OCI-LY1 (cell line): ENCODE measurements around the gene NRDE2.

Experiments
- H2AFZ ChIP-seq: fragments of 200-600 bp; sonication (generic), shearing (Covaris generic); 2 replicates; pipeline ENCODE4 v1.6.0; 2014; ENCODE audit warnings: antibody characterized with exemption, mild to moderate bottlenecking, low read length
- H3F3A ChIP-seq: fragments of 200-600 bp; sonication (generic), shearing (Covaris generic); 2 replicates; pipeline ENCODE4 v1.6.0; 2014; ENCODE audit warnings: mild to moderate bottlenecking, antibody characterized with exemption, low read length, moderate library complexity; ENCODE audit not compliant: insufficient read depth
- H3K27ac ChIP-seq: fragments of 200-600 bp; sonication (generic); 2 replicates; pipeline ENCODE4 v1.5.1; 2014; ENCODE audit warnings: low read length, mixed run types, mild to moderate bottlenecking, low read depth; ENCODE audit not compliant: poor library complexity, severe bottlenecking
- H3K27me3 ChIP-seq: fragments of 200-600 bp; sonication (generic); 2 replicates; pipeline ENCODE4 v1.6.0; 2014; ENCODE audit warnings: antibody characterized with exemption, mild to moderate bottlenecking, low read length, moderate library complexity; ENCODE audit not compliant: insufficient read depth
- H3K36me3 ChIP-seq: fragments of 200-600 bp; sonication (generic); 2 replicates; pipeline ENCODE4 v1.6.1; 2014; ENCODE audit warnings: mild to moderate bottlenecking, antibody characterized with exemption, low read length, moderate library complexity, mixed read lengths; ENCODE audit not compliant: insufficient read depth
- H3K4me1 ChIP-seq: fragments of 200-600 bp; sonication (generic); 2 replicates; pipeline ENCODE4 v1.5.1; 2014; ENCODE audit warnings: mild to moderate bottlenecking, low read length, moderate library complexity; ENCODE audit not compliant: insufficient read depth, severe bottlenecking
- H3K4me2 ChIP-seq: fragments of 200-600 bp; sonication (generic), shearing (Covaris generic); 2 replicates; pipeline ENCODE4 v1.6.1; 2014; ENCODE audit warnings: low read length
- H3K4me3 ChIP-seq: fragments of 200-600 bp; sonication (generic); 2 replicates; pipeline ENCODE4 v1.5.1; 2014; ENCODE audit warnings: low read length, low read depth, mild to moderate bottlenecking, mixed read lengths; ENCODE audit not compliant: poor library complexity, severe bottlenecking
- H3K79me2 ChIP-seq: fragments of 200-600 bp; shearing (Covaris generic); 2 replicates; pipeline ENCODE4 v1.6.1; 2016; ENCODE audit warnings: mixed run types, low read length, mixed read lengths; ENCODE audit not compliant: insufficient read depth
- H3K9ac ChIP-seq: fragments of 200-600 bp; sonication (generic), shearing (Covaris generic); 2 replicates; pipeline ENCODE4 v1.6.1; 2014; ENCODE audit warnings: mild to moderate bottlenecking, low read length, mixed read lengths
- H3K9me2 ChIP-seq: fragments of 200-600 bp; sonication (generic), shearing (Covaris generic); 2 replicates; pipeline ENCODE4 v1.6.1; 2014; ENCODE audit warnings: low read depth, mild to moderate bottlenecking, low read length, mixed read lengths
- H3K9me3 ChIP-seq: fragments of 200-600 bp; shearing (Covaris generic); 2 replicates; pipeline ENCODE4 v1.6.1; 2014; ENCODE audit warnings: low read length, mixed read lengths
- H4K20me1 ChIP-seq: fragments of 200-600 bp; sonication (generic), shearing (Covaris generic); 2 replicates; pipeline ENCODE4 v1.6.0; 2016; ENCODE audit warnings: mild to moderate bottlenecking, low read length; ENCODE audit not compliant: insufficient read depth
- CTCF ChIP-seq: fragments of 200-600 bp; sonication (generic), shearing (Covaris generic); IDR thresholded peaks from 2 replicates; pipeline ENCODE4 v1.5.1; 2017; ENCODE audit warnings: mild to moderate bottlenecking, antibody characterized with exemption, low read length, moderate library complexity, mixed read lengths
- EZH2 ChIP-seq: fragments of 200-600 bp; sonication (generic), shearing (Covaris generic); IDR thresholded peaks from 2 replicates; pipeline ENCODE4 v1.8.0; 2017; ENCODE audit warnings: borderline replicate concordance, mixed run types, mild to moderate bottlenecking, antibody characterized with exemption, low read length, moderate library complexity, mixed read lengths

The NRDE2 gene

DNA sequence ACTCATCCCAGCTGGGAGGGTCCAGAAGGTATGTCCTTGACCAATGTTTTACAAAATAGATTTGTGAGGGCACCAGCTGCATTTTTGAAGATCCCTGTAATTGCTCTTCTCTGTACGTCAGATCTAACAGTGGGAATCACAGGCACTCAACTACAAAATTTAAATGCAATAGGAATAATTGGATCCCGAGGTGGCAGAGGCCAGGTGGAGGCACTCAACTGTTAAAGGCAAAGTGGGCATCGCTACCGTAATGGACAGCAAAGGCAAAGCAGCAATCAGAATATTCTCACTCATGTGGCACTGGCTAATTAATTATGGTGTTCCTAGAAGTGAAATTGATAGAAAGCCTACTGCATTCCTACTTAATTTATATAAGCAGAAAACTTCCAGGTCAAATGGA lies 103.3 kb downstream of the NRDE2 start:
- H3K79me2 ChIP-seq: no peaks in the 10 kb centered on the region
- no peaks in the 10 kb centered on the region for H3K36me3 ChIP-seq
- no peak overlapping the region for H3K4me2 ChIP-seq
- H3F3A ChIP-seq: no peaks in the 10 kb centered on the region
- H3K27ac ChIP-seq: no peak overlapping the region
- H3K4me1 ChIP-seq: no peaks in the 10 kb centered on the region
- no peak overlapping the region for H3K9ac ChIP-seq
- no peaks in the 10 kb centered on the region; the same call in 1 of the 2 replicates for H3K27me3 ChIP-seq
- TF ChIP-seq EZH2 (no peak), CTCF (no peak)
- H3K9me3 ChIP-seq: 0 out of 2 replicates have a peak, but pooled peaks cover 2% of the 10 kb centered on the region
- no peak overlapping the region for H3K4me3 ChIP-seq
- no peaks in the 10 kb centered on the region for H3K9me2 ChIP-seq
- H2AFZ ChIP-seq: no peak overlapping the region
- H4K20me1 ChIP-seq: no peaks in the 10 kb centered on the region
